ENCODE results near the gene SMKR1. TPM values are rescaled to one million over a fixed set of nuclear protein-coding genes. Genes with fewer than 3 reads are reported as not detected.

SMKR1 gene
- total RNA-seq, 1 donor from 2014 or later, result 2.4 TPM

- H3K27ac Mint-ChIP-seq, result no peak overlapping the region
- ATAC-seq (ENCODE audit: low read depth) (no peak), DNase-seq (no peak)
- intact Hi-C loops (cut with micrococcal nuclease), result no loop called here
- H3K4me1 Mint-ChIP-seq, result no peaks in the 10 kb centered on the region
- no peak overlapping the region for H3K4me3 Mint-ChIP-seq
- no peaks in the 10 kb centered on the region for H3K27me3 Mint-ChIP-seq
- H3K9me3 Mint-ChIP-seq, result no peaks in the 10 kb centered on the region
- no peaks in the 10 kb centered on the region for H3K36me3 Mint-ChIP-seq (ENCODE audit: low read depth)
- POLR2A ChIA-PET, result interaction anchor here (0.7 kb wide), 1 partner anchor 17 kb away, joined by 13 read pairs; no protein-coding TSS in a partner anchor
- no peak for TF ChIP-seq CTCF (IDR thresholded peaks at IDR 0.05)
- CTCF ChIA-PET, result no interaction called here
Observed at GRCh38 chr7:129456421-129456820, 45.9 kb upstream of the SMKR1 start.

GRCh38 chr7:129457101-129457500 is 45.2 kb upstream of the SMKR1 start:
- ATAC-seq (ENCODE audit: low read depth) (no peak), DNase-seq (no peak)
- Mint-ChIP-seq H3K36me3 (ENCODE audit: low read depth) (no peaks in the 10 kb centered on the region), H3K4me1 (no peaks in the 10 kb centered on the region), H3K9me3 (no peaks in the 10 kb centered on the region), H3K27ac (no peak overlapping the region), H3K4me3 (no peak overlapping the region), H3K27me3 (no peaks in the 10 kb centered on the region)
- ChIA-PET CTCF (no interaction called here), POLR2A (interaction anchor here (0.6 kb wide), 1 partner anchor 488 kb away, joined by 3 read pairs; no protein-coding TSS in a partner anchor)
- intact Hi-C loops (cut with micrococcal nuclease), result no loop called here
- no peak for TF ChIP-seq CTCF (IDR thresholded peaks at IDR 0.05)

GRCh38 chr7:129458171-129458570 is 44.2 kb upstream of the SMKR1 start:
- Mint-ChIP-seq H3K36me3 (ENCODE audit: low read depth) (no peaks in the 10 kb centered on the region), H3K4me1 (no peaks in the 10 kb centered on the region), H3K27me3 (no peaks in the 10 kb centered on the region), H3K9me3 (no peaks in the 10 kb centered on the region), H3K4me3 (no peak overlapping the region), H3K27ac (no peak overlapping the region)
- intact Hi-C loops (cut with micrococcal nuclease), result no loop called here
- TF ChIP-seq CTCF (IDR thresholded peaks at IDR 0.05), result no peak
- ChIA-PET POLR2A (no interaction called here), CTCF (no interaction called here)
- DNase-seq, result no peak
- ATAC-seq (ENCODE audit: low read depth), result no peak

- H3K27me3 Mint-ChIP-seq, result no peaks in the 10 kb centered on the region
- no peaks in the 10 kb centered on the region for H3K9me3 Mint-ChIP-seq
- H3K36me3 Mint-ChIP-seq (ENCODE audit: low read depth), result no peaks in the 10 kb centered on the region
- TF ChIP-seq CTCF (IDR thresholded peaks at IDR 0.05), result no peak
- DNase-seq (no peak), ATAC-seq (ENCODE audit: low read depth) (no peak)
- POLR2A ChIA-PET, result no interaction called here
- H3K4me1 Mint-ChIP-seq, result no peaks in the 10 kb centered on the region
- no peak overlapping the region for H3K27ac Mint-ChIP-seq
- H3K4me3 Mint-ChIP-seq, result no peak overlapping the region
- intact Hi-C loops (cut with micrococcal nuclease), result no loop called here
- CTCF ChIA-PET, result no interaction called here
Observed at GRCh38 chr7:129461809-129462208, 40.5 kb upstream of the SMKR1 start.

GRCh38 chr7:129462420-129462819 is 39.9 kb upstream of the SMKR1 start:
- Mint-ChIP-seq H3K4me3 (no peak overlapping the region), H3K27ac (no peak overlapping the region), H3K27me3 (no peaks in the 10 kb centered on the region), H3K4me1 (no peaks in the 10 kb centered on the region), H3K9me3 (no peaks in the 10 kb centered on the region), H3K36me3 (ENCODE audit: low read depth) (no peaks in the 10 kb centered on the region)
- intact Hi-C loops (cut with micrococcal nuclease), result no loop called here
- DNase-seq (no peak), ATAC-seq (ENCODE audit: low read depth) (no peak)
- no peak for TF ChIP-seq CTCF (IDR thresholded peaks at IDR 0.05)
- ChIA-PET CTCF (no interaction called here), POLR2A (interaction anchor here (0.5 kb wide), 1 partner anchor 42 kb away, joined by 4 read pairs; no protein-coding TSS in a partner anchor)
